Fibroblast of skin of back (primary cell): ENCODE results near the gene NR3C1.

ENCODE experiments used
- DNase-seq: peaks from one replicate; pipeline ENCODE4 v3.0.0-alpha.2; 2013

NR3C1 gene

GRCh38 chr5:143229896-143230675, 173.4 kb downstream of the NR3C1 start:
- DNase-seq: no peak

GRCh38 chr5:143229426-143229895, 174.0 kb downstream of the NR3C1 start:
- DNase-seq: no peak

- no peak for DNase-seq
Observed at GRCh38 chr5:143228597-143229293, 174.7 kb downstream of the NR3C1 start.
